ENCODE results near the gene TMCC3. TPM values are rescaled to one million over a fixed set of nuclear protein-coding genes. Genes with fewer than 3 reads are reported as not detected.

Gene TMCC3
- total and polyA plus RNA-seq, 11 donors, result 0.69 to 8.2 (median 2.9) TPM

- peaks cover 0 to 49% (median 30%) of the 10 kb centered on the region in 12 donors for H3K4me1 ChIP-seq
- WGBS, 4 donors, result 92 to 98% (median 97%) methylated on average over 6 of the region's 6 CpGs
Measured at GRCh38 chr12:94618995-94619695, 31.2 kb downstream of the TMCC3 start.

DNA sequence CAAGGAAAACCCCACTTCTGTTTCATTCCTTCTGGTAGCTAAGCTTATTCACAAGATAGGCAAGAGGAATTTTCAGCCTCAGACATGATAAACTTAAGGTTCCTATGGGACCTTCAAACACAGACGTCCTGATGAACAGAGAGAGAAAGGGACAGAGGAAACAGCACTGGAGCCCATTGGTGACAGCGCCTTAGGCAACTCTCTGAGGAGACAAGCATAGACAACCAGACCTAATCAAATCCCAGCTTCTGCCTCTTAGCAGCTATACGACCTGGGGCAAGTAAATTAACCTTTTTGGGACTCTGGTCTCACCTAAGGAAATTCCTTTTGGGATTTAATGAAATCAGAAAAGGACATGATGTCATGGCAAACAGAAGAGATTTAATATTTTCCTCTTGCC lies 33.3 kb downstream of the TMCC3 start:
- Histone ChIP-seq H3K36me3 (no peaks in the 10 kb centered on the region), H3K4me3 (no peak overlapping the region), H3K9me3 (no peaks in the 10 kb centered on the region), H3K4me1 (peaks cover 0 to 36% (median 25%) of the 10 kb centered on the region in 12 donors), H3K27ac (peak overlapping the region in 1 of 12 donors; percentile 48), H3K27me3 (no peaks in the 10 kb centered on the region)
- ATAC-seq, result no peak
- no peak for DNase-seq
- TF ChIP-seq, protein P1, sequence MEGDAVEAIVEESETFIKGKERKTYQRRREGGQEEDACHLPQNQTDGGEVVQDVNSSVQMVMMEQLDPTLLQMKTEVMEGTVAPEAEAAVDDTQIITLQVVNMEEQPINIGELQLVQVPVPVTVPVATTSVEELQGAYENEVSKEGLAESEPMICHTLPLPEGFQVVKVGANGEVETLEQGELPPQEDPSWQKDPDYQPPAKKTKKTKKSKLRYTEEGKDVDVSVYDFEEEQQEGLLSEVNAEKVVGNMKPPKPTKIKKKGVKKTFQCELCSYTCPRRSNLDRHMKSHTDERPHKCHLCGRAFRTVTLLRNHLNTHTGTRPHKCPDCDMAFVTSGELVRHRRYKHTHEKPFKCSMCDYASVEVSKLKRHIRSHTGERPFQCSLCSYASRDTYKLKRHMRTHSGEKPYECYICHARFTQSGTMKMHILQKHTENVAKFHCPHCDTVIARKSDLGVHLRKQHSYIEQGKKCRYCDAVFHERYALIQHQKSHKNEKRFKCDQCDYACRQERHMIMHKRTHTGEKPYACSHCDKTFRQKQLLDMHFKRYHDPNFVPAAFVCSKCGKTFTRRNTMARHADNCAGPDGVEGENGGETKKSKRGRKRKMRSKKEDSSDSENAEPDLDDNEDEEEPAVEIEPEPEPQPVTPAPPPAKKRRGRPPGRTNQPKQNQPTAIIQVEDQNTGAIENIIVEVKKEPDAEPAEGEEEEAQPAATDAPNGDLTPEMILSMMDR (IDR thresholded peaks at IDR 0.05), result no peak
- no peak for TF ChIP-seq POLR2A (IDR thresholded peaks at IDR 0.05)
- intact Hi-C loops (cut with DNase I), result no loop called here
- 74 to 89% (median 74%) methylated on average over 3 of the region's 3 CpGs for WGBS, 4 donors

More at GRCh38 chr12:94618995-94619695, 31.2 kb downstream of the TMCC3 start:
- Histone ChIP-seq H3K4me3 (no peak overlapping the region), H3K27me3 (no peaks in the 10 kb centered on the region), H3K27ac (no peak overlapping the region), H3K9me3 (no peaks in the 10 kb centered on the region), H3K36me3 (no peaks in the 10 kb centered on the region)
- DNase-seq, result no peak
- TF ChIP-seq, protein P1 (IDR thresholded peaks at IDR 0.05), result no peak
- TF ChIP-seq POLR2A (IDR thresholded peaks at IDR 0.05), result no peak
- intact Hi-C loops (cut with DNase I), result no loop called here
- no peak for ATAC-seq

- intact Hi-C loops (cut with DNase I), result no loop called here
Measured at GRCh38 chr12:94616203-94616729, 34.1 kb downstream of the TMCC3 start.

More at GRCh38 chr12:94616203-94616729, 34.1 kb downstream of the TMCC3 start:
- Histone ChIP-seq H3K4me1 (peaks cover 0 to 30% (median 21%) of the 10 kb centered on the region in 12 donors), H3K9me3 (no peaks in the 10 kb centered on the region), H3K4me3 (peak overlapping the region in 9 of 12 donors; percentile 2 to 35 (median 26)), H3K27me3 (no peaks in the 10 kb centered on the region), H3K27ac (peak overlapping the region in 10 of 12 donors; percentile 5 to 57 (median 20)), H3K36me3 (no peaks in the 10 kb centered on the region)
- DNase-seq, result no peak
- TF ChIP-seq, protein P1 (IDR thresholded peaks at IDR 0.05), result no peak
- no peak for TF ChIP-seq POLR2A (IDR thresholded peaks at IDR 0.05)
- ATAC-seq, result peak; percentile 19 to 63 (median 57)
- WGBS, 4 donors, result 41 to 56% (median 51%) methylated on average over 10 to 11 of the region's 11 CpGs
